CD8-positive, alpha-beta memory T cell (primary cell): ENCODE data around the gene ASB2. TPM values are rescaled to one million over a fixed set of nuclear protein-coding genes. Genes with fewer than 3 reads are reported as not detected.

ENCODE experiments used
- CTCF ChIA-PET: fragments of 350-600 bp; sonication (Branson Sonifier 250); formaldehyde crosslinking; loops from one replicate; lab custom pipeline; 2021; ENCODE audit warnings: antibody characterized with exemption; lab: Charles Lee
- POLR2A ChIA-PET: fragments of 350-600 bp; sonication (Branson Sonifier 250); formaldehyde crosslinking; loops from one replicate; lab custom pipeline; 2021; ENCODE audit warnings: antibody characterized with exemption; lab: Charles Lee
- DNase-seq, 5 donors: peaks; one replicate each; pipeline versions ENCODE4 v3.0.0 to v3.0.0-alpha.2; 2020 to 2022; ENCODE audit warnings: mixed read lengths in 1 of 5
- H3K27ac ChIP-seq: one replicate; pipeline ENCODE4 v1.7.0; 2013; ENCODE audit warnings: low read depth, mild to moderate bottlenecking, low read length, moderate library complexity
- H3K27me3 ChIP-seq: 2 replicates; pipeline ENCODE4 v1.7.0; 2013; ENCODE audit warnings: low read length, mild to moderate bottlenecking; ENCODE audit not compliant: insufficient read depth, poor library complexity, severe bottlenecking
- H3K36me3 ChIP-seq: 2 replicates; pipeline ENCODE4 v1.7.0; 2013; ENCODE audit warnings: mild to moderate bottlenecking, low read length, moderate library complexity; ENCODE audit not compliant: insufficient read depth
- H3K4me1 ChIP-seq: 2 replicates; pipeline ENCODE4 v1.7.0; 2013; ENCODE audit warnings: mild to moderate bottlenecking, low read length, moderate library complexity; ENCODE audit not compliant: insufficient read depth
- H3K4me3 ChIP-seq: 2 replicates; pipeline ENCODE4 v1.7.0; 2013; ENCODE audit warnings: mild to moderate bottlenecking, low read length
- H3K9me3 ChIP-seq: 2 replicates; pipeline ENCODE4 v1.7.0; 2013; ENCODE audit warnings: mild to moderate bottlenecking, low read length
- H3K27ac Mint-ChIP-seq, 8 donors: one replicate each; pipeline ENCODE4 v1.8.0; 2020 to 2021; ENCODE audit warnings: mixed read lengths in 8 of 8, mild to moderate bottlenecking in 6 of 8, inconsistent platforms in 3 of 8, moderate library complexity in 3 of 8
- H3K27me3 Mint-ChIP-seq, 2 donors: one replicate each; pipeline ENCODE4 v1.8.0; 2020 to 2021; ENCODE audit warnings: mixed read lengths in 2 of 2, mild to moderate bottlenecking in 1 of 2, moderate library complexity in 1 of 2
- H3K36me3 Mint-ChIP-seq, 3 donors: one replicate each; pipeline ENCODE4 v1.8.0; 2020 to 2021; ENCODE audit warnings: mixed read lengths in 3 of 3, inconsistent platforms in 1 of 3, mild to moderate bottlenecking in 1 of 3
- H3K4me1 Mint-ChIP-seq, 3 donors: one replicate each; pipeline ENCODE4 v1.8.0; 2020 to 2021; ENCODE audit warnings: mixed read lengths in 3 of 3, inconsistent platforms in 1 of 3, mild to moderate bottlenecking in 1 of 3
- H3K4me3 Mint-ChIP-seq, 7 donors: one replicate each; pipeline ENCODE4 v1.8.0; 2020 to 2021; ENCODE audit warnings: mixed read lengths in 7 of 7, mild to moderate bottlenecking in 6 of 7, moderate library complexity in 4 of 7, inconsistent platforms in 2 of 7
- H3K9me3 Mint-ChIP-seq, 5 donors: one replicate each; pipeline ENCODE4 v1.8.0; 2020 to 2022; ENCODE audit warnings: mixed read lengths in 5 of 5, mild to moderate bottlenecking in 3 of 5, moderate library complexity in 2 of 5, inconsistent platforms in 1 of 5
- polyA plus RNA-seq: library from polyadenylated mRNA; unstranded; fragments of 300-500 nt; fragmentation: Illumina TruSeq; gene quantifications from one replicate; pipeline ENCODE4 v1.2.3, GENCODE V29; 2021
- total RNA-seq, 2 experiments: library from RNA; stranded (reverse); gene quantifications; one replicate each; pipeline ENCODE4 v1.2.3, GENCODE V29; 2021

Gene ASB2
- total and polyA plus RNA-seq, 3 experiments from 2014 or later = 4.8 to 98.0 (median 93.5) TPM

DNA sequence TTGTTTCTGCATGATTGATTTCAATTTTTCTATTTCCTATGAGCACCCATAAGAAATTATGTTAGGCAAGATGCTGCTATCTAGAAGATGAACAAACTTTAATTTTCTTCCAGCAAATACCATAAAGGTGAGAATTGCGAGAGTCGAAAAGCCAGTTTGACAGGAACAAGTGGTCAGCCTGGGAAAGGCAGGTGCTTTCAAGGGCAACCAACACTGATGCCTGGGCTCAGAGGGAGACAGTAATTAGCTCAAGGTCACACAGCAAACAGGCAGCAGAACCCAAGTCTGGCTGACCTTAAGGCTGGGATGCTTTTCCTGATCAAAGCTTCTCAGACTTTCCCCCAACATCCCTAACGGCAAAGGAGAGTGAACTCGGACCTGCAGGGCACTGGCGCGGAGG, 43.0 kb upstream of the ASB2 start:
- no peak overlapping the region for H3K27ac ChIP-seq
- no peaks in the 10 kb centered on the region for H3K4me1 ChIP-seq
- H3K36me3 ChIP-seq = no peaks in the 10 kb centered on the region
- H3K9me3 ChIP-seq = no peaks in the 10 kb centered on the region
- ChIA-PET POLR2A (no interaction called here), CTCF (no interaction called here)
- H3K36me3 Mint-ChIP-seq = peaks cover 0 to 1% (median 0%) of the 10 kb centered on the region in 3 donors
- no peak overlapping the region for H3K4me3 Mint-ChIP-seq
- DNase-seq = no peak
- H3K27me3 ChIP-seq = no peaks in the 10 kb centered on the region
- H3K4me3 ChIP-seq = no peak overlapping the region
- peaks cover 3 to 18% (median 14%) of the 10 kb centered on the region in 3 donors for H3K4me1 Mint-ChIP-seq
- H3K9me3 Mint-ChIP-seq = no peaks in the 10 kb centered on the region
- H3K27me3 Mint-ChIP-seq = peaks cover 3% of the 10 kb centered on the region in 2 donors
- no peak overlapping the region for H3K27ac Mint-ChIP-seq

DNA sequence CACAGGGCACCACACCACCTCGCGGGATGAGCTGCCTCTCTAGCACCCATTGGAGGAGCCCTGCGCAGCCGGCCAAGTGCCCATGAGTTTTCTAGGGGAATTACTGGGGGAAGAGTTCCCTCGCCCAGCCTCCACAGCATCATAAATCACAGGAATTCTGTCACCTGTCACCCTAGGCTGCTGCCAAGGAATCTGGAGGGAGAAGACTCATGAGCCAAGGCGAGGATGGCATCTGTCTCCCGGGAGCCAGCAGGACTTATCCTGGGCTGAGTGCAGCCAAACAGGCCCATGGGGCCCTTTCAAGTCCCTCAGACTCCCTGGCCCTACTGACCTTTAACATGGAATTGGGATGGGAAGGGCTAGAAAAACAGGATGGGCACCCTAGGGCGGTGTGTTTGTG, 41.9 kb upstream of the ASB2 start:
- no peaks in the 10 kb centered on the region for H3K27me3 ChIP-seq
- Mint-ChIP-seq H3K4me3 (no peak overlapping the region), H3K4me1 (peaks cover 3 to 20% (median 14%) of the 10 kb centered on the region in 3 donors), H3K27me3 (peaks cover 0 to 3% of the 10 kb centered on the region in 2 donors), H3K27ac (no peak overlapping the region), H3K9me3 (no peaks in the 10 kb centered on the region), H3K36me3 (no peaks in the 10 kb centered on the region)
- no peaks in the 10 kb centered on the region for H3K9me3 ChIP-seq
- no peak overlapping the region for H3K4me3 ChIP-seq
- H3K36me3 ChIP-seq = no peaks in the 10 kb centered on the region
- DNase-seq = no peak
- H3K4me1 ChIP-seq = no peaks in the 10 kb centered on the region
- H3K27ac ChIP-seq = no peak overlapping the region
- CTCF ChIA-PET = interaction anchor here (1.6 to 2.2 kb wide), 2 partner anchors 18 to 78 kb away, joined by 5 to 7 read pairs; no protein-coding TSS in a partner anchor
- POLR2A ChIA-PET = no interaction called here

DNA sequence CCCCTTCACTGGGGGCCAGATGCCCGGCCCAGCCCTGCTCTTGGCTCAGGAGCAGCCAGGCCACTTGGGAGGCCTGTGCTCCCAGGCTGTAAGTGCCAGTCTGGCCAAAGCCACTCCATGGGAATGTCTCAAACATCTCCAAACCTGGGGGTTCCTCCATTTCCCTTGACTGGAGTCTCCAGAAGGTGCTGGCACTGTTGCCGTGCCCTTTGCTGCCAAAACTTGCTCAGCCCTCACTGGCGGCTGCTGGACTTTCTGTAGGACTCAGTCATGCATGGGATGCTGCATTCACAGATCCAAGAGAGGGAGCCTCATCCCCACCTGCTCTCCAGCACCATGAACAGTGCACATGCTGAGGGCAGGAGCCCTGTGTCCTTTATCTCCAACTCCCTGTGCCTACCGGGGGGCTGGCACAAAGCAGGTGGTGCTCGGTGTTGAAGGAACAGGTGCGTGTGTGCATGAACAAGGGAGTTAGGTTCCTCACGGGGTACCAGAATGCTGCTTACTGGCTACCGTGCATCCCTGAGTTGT, 40.1 kb upstream of the ASB2 start:
- POLR2A ChIA-PET = no interaction called here
- DNase-seq = no peak
- no peak overlapping the region for H3K4me3 ChIP-seq
- no peak overlapping the region for H3K27ac ChIP-seq
- Mint-ChIP-seq H3K4me1 (peaks cover 9 to 17% (median 11%) of the 10 kb centered on the region in 3 donors), H3K27me3 (peaks cover 0 to 3% of the 10 kb centered on the region in 2 donors), H3K27ac (no peak overlapping the region), H3K9me3 (no peaks in the 10 kb centered on the region), H3K4me3 (no peak overlapping the region), H3K36me3 (no peaks in the 10 kb centered on the region)
- CTCF ChIA-PET = interaction anchor here (0.8 to 2.3 kb wide), 5 partner anchors 20 to 77 kb away, joined by 3 to 9 read pairs (median 5); no protein-coding TSS in a partner anchor
- no peaks in the 10 kb centered on the region for H3K36me3 ChIP-seq
- peaks cover 10% of the 10 kb centered on the region for H3K4me1 ChIP-seq
- no peaks in the 10 kb centered on the region for H3K9me3 ChIP-seq
- H3K27me3 ChIP-seq = no peaks in the 10 kb centered on the region

DNA sequence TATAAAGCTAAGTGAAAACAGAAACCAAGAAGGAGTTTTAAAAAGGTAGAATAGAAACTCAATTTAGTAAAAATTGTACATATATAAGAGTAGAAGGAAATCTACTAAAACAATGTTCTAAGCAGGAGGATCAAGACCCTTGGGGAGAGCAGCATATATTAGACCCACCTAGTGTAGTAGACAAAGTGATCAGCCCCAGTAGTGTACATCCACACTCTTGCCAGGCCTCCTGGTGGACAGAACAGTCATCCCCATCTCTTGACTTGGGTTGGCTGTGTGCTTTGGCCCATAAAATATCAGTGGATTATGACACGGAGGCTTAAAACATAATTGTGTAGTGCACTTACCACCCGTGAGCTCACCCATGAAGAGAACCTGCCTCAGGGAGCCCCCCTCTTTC, 38.9 kb upstream of the ASB2 start:
- no peak for DNase-seq
- H3K27me3 Mint-ChIP-seq = peaks cover 0 to 9% of the 10 kb centered on the region in 2 donors
- Histone ChIP-seq H3K4me3 (no peak overlapping the region), H3K27me3 (peaks cover 6% of the 10 kb centered on the region), H3K27ac (no peak overlapping the region), H3K36me3 (no peaks in the 10 kb centered on the region), H3K9me3 (no peaks in the 10 kb centered on the region), H3K4me1 (peaks cover 20% of the 10 kb centered on the region)
- POLR2A ChIA-PET = no interaction called here
- no peak overlapping the region for H3K4me3 Mint-ChIP-seq
- H3K9me3 Mint-ChIP-seq = no peaks in the 10 kb centered on the region
- H3K36me3 Mint-ChIP-seq = no peaks in the 10 kb centered on the region
- CTCF ChIA-PET = interaction anchor here (1.0 to 2.3 kb wide), 5 partner anchors 13 to 75 kb away, joined by 3 to 9 read pairs (median 5); no protein-coding TSS in a partner anchor
- peaks cover 20 to 27% (median 23%) of the 10 kb centered on the region in 3 donors for H3K4me1 Mint-ChIP-seq
- no peak overlapping the region for H3K27ac Mint-ChIP-seq

DNA sequence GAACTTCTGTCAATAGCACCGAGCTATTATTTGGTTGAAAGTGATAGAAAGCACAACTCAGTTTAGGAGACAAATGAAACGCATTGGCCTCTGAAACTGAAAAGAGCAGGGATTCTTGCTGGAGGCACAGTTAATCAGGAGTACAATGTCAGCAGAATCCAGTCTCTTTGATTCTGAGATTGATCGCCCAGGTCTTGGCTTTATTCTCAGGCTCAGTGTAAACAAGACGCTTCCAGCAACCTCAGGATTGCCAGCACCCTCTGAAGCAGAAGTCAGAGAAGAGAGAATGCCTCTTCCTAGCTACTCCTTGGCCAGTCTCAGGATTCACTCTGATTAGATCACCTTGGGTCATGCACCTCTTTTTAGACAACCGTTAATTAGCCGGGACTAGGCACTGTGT, 38.0 kb upstream of the ASB2 start:
- H3K4me3 ChIP-seq = no peak overlapping the region
- peaks cover 6% of the 10 kb centered on the region for H3K27me3 ChIP-seq
- H3K27ac ChIP-seq = no peak overlapping the region
- Mint-ChIP-seq H3K27me3 (peaks cover 0 to 8% of the 10 kb centered on the region in 2 donors), H3K4me3 (peak overlapping the region in 1 of 7 donors; percentile 40), H3K27ac (no peak overlapping the region), H3K36me3 (no peaks in the 10 kb centered on the region), H3K9me3 (no peaks in the 10 kb centered on the region), H3K4me1 (peaks cover 26 to 34% (median 30%) of the 10 kb centered on the region in 3 donors)
- no peak for DNase-seq
- CTCF ChIA-PET = interaction anchor here (1.0 to 2.3 kb wide), 4 partner anchors 13 to 74 kb away, joined by 3 to 9 read pairs (median 6); no protein-coding TSS in a partner anchor
- no peaks in the 10 kb centered on the region for H3K36me3 ChIP-seq
- peaks cover 20% of the 10 kb centered on the region for H3K4me1 ChIP-seq
- H3K9me3 ChIP-seq = no peaks in the 10 kb centered on the region
- POLR2A ChIA-PET = no interaction called here

DNA sequence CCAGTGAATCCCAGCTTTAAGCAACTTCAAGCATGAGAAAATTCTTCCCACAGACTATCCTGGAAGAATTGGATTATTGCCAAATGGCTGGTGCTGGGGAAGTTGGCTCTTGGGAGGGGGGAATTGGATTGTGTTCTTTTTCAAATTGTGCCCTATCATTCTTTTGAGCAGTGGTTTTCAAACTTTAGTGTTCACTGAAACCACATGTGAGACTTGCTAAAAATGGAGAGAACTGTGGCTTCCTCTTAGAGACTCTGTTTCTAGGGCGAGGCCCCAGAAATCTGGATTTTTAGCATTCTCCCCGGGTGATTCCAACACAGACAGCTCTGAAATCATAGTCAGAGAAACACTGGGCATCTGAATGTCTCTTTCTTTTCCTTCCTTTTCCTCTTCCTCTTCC, 35.4 kb upstream of the ASB2 start:
- Mint-ChIP-seq H3K4me3 (peak overlapping the region in 6 of 7 donors; percentile 19 to 62 (median 38)), H3K4me1 (peaks cover 38 to 49% (median 48%) of the 10 kb centered on the region in 3 donors), H3K27ac (peak overlapping the region in 5 of 8 donors; percentile 17 to 66 (median 24)), H3K9me3 (no peaks in the 10 kb centered on the region), H3K27me3 (peaks cover 0 to 8% of the 10 kb centered on the region in 2 donors), H3K36me3 (no peaks in the 10 kb centered on the region)
- ChIA-PET CTCF (interaction anchor here (1.1 to 3.5 kb wide), 9 partner anchors 9 to 121 kb away, joined by 3 to 24 read pairs (median 3); no protein-coding TSS in a partner anchor), POLR2A (interaction anchor here (0.6 to 1.1 kb wide), 2 partner anchors 34 to 37 kb away, joined by 3 to 7 read pairs; no protein-coding TSS in a partner anchor)
- Histone ChIP-seq H3K36me3 (no peaks in the 10 kb centered on the region), H3K4me1 (peaks cover 20% of the 10 kb centered on the region), H3K27ac (no peak overlapping the region), H3K9me3 (no peaks in the 10 kb centered on the region), H3K4me3 (no peak overlapping the region), H3K27me3 (peaks cover 6% of the 10 kb centered on the region)
- DNase-seq = peak in 3 of 5 donors; percentile 44 to 58 (median 54)

DNA sequence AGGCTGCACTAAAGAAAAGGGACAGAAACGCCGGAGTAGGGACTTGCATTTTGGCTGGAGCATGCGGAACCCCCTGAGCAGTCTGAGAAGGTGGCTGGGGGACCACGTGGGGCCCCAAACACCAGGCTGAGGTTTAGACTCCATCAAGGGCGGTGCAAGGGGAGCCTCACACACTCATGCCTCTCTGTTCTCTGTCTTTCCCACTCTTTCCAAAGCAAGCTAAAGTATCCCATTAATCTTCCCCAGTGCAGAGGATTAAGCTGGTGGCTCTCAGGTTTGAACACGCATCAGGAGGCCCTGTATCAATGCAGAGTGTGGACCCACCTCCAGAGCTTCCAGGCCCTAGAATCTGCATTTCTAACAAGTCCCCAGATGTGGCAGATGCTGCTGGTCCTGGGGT, 34.3 kb upstream of the ASB2 start:
- peak overlapping the region in 1 of 8 donors; percentile 47 for H3K27ac Mint-ChIP-seq
- H3K4me1 Mint-ChIP-seq = peaks cover 38 to 49% (median 48%) of the 10 kb centered on the region in 3 donors
- Histone ChIP-seq H3K27ac (no peak overlapping the region), H3K4me1 (peaks cover 20% of the 10 kb centered on the region), H3K27me3 (peaks cover 6% of the 10 kb centered on the region), H3K36me3 (no peaks in the 10 kb centered on the region), H3K9me3 (no peaks in the 10 kb centered on the region), H3K4me3 (no peak overlapping the region)
- peaks cover 0 to 5% of the 10 kb centered on the region in 2 donors for H3K27me3 Mint-ChIP-seq
- DNase-seq = no peak
- peak overlapping the region in 2 of 7 donors; percentile 19 to 25 for H3K4me3 Mint-ChIP-seq
- CTCF ChIA-PET = interaction anchor here (1.3 to 3.5 kb wide), 4 partner anchors 8 to 71 kb away, joined by 3 to 24 read pairs (median 3); no protein-coding TSS in a partner anchor
- POLR2A ChIA-PET = no interaction called here
- H3K36me3 Mint-ChIP-seq = no peaks in the 10 kb centered on the region
- H3K9me3 Mint-ChIP-seq = no peaks in the 10 kb centered on the region

DNA sequence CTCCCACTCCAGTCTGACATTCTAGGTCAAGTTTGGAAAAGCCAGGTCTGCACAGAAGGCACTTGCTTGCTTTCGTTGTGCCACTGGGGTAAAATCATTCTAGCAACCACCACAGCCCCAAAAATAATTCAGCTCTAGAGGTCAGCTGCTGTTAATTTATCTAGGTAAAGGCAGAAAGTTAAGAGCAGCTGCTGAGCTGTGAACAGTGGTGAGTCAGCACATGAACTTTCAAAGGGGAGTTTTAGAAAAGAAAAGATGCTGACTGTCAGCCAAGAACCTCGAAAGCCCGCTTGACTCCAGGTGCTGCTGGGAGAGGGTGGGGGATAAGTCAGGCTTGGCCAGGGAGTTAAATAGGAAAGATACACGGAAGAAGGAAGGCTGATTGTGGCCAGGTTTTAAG, 33.4 kb upstream of the ASB2 start:
- no peak for DNase-seq
- Histone ChIP-seq H3K4me1 (peaks cover 20% of the 10 kb centered on the region), H3K4me3 (no peak overlapping the region), H3K27me3 (peaks cover 6% of the 10 kb centered on the region), H3K36me3 (no peaks in the 10 kb centered on the region), H3K9me3 (no peaks in the 10 kb centered on the region), H3K27ac (no peak overlapping the region)
- ChIA-PET POLR2A (interaction anchor here (0.6 kb wide), 1 partner anchor 119 kb away, joined by 3 read pairs; no protein-coding TSS in a partner anchor), CTCF (interaction anchor here (0.8 to 3.5 kb wide), 3 partner anchors 70 to 123 kb away, joined by 3 to 24 read pairs (median 3); no protein-coding TSS in a partner anchor)
- H3K9me3 Mint-ChIP-seq = no peaks in the 10 kb centered on the region
- peaks cover 38 to 49% (median 48%) of the 10 kb centered on the region in 3 donors for H3K4me1 Mint-ChIP-seq
- H3K4me3 Mint-ChIP-seq = peak overlapping the region in 1 of 7 donors; percentile 10
- peaks cover 0 to 10% of the 10 kb centered on the region in 2 donors for H3K27me3 Mint-ChIP-seq
- H3K36me3 Mint-ChIP-seq = no peaks in the 10 kb centered on the region
- H3K27ac Mint-ChIP-seq = peak overlapping the region in 1 of 8 donors; percentile 75
